GM21390 (cell line): Measurements from ENCODE around the gene ITCH.
"Not testable (repeated sequence)": the region's sequence is repeated elsewhere in the genome, so short reads cannot be mapped to it uniquely, and the experiment has no call there.

ENCODE experiments used
- ATAC-seq: cut with Tn5 transposase; IDR thresholded peaks from one replicate; pipeline ENCODE4 v1.9.1; 2021; ENCODE audit not compliant: unreplicated experiment

ITCH gene

GRCh38 chr20:34412453-34412852 is 49.4 kb downstream of the ITCH start:
- no peak for ATAC-seq

GRCh38 chr20:34414525-34414924 is 51.5 kb downstream of the ITCH start:
- ATAC-seq: not testable (repeated sequence)

- ATAC-seq: no peak
Observed at GRCh38 chr20:34415079-34415478, 52.0 kb downstream of the ITCH start.

- no peak for ATAC-seq
Observed at GRCh38 chr20:34420146-34420545, 57.1 kb downstream of the ITCH start.

DNA sequence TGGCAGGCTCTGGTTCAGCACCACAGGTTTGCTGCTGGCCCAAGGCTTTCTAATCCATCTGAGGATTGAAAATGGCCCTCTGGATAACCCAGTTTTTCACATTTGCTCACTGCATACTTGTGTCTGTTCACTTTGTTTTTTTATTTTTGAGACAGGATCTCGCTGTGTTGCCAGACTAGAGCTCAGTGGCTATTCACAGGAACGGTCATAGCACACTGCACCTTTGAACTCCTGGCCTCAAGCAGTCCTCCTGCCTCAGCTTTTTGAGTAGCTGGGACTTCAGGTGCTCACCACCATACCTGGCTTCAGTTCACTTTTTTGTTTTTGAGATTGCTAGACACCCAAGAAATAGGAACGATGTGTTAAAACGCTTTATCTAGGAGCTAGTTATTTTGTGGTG is 57.9 kb downstream of the ITCH start:
- no peak for ATAC-seq

DNA sequence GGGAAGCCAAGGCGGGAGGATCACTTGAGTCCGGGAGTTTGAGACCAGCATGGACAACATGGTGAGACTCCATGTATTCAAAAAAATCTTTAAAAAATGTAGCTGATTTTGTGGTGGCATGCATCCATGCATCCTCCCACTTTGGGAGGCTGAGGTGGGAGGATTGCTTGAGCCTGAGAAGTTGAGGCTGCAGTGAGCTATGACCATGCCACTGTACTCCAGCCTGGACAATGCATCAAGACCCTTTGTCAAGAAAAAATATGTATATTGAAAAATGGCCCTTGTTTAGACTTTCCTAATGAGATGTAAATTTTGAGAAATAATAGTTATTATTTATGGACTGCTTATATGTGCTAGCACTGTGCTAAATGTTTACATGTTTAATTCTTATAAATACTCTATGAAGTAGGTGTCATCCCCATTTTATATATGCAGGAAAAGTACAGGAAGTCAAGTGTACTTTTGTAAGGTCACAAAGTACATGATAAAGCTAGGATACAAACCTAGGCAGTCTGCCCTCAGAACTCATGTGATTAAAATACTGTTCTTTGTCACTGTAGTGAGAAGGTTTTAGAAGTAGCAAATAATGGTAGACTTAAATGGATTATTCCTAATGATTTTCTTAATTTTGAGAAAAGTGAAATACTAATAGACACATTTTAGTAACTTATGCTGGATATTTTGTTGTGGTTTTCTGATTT is 58.8 kb downstream of the ITCH start:
- no peak for ATAC-seq

DNA sequence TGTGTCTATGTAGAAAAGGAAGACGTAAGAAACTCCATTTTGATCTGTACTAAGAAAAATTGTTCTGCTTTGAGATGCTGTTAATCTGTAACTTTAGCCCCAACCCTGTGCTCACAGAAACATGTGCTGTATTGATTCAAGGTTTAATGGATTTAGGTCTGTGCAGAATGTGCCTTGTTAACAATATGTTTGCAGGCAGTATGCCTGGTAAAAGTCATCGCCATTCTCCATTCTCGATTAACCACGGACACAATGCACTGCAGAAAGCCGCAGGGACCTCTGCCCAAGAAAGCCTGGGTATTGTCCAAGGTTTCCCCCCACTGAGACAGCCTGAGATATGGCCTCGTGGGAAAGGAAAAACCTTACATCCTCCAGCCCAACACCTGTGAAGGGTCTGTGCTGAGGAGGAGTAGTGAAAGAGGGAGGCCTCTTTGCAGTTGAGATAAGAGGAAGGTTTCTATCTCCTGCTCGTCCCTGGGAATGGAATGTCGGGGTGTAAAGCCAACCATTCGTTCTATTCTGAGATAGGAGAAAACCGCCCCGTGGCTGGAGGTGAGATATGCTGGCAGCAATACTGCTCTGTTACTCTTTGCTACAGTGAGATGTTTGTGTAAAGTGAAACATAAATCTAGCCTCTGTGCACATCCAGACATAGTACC is 62.1 kb downstream of the ITCH start:
- ATAC-seq: not testable (repeated sequence)

DNA sequence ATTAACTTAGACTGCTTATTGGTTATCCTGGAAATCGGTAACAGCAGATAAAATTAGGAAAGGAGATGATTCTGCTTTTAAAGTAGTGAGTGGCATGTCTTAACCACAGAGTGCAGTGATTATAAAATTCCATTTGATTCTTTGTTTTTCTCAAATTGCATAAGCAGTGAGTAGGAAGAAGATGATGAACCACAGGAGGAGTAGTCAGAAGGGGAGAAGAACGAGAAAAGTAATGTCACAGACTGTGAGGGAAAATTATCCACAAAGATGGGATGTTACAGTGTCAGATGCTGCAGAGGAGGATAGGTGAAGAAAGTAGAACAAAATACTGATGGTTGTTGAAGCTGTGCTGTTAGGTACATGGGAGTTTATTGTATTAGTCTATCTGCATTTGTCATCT is 63.0 kb downstream of the ITCH start:
- no peak for ATAC-seq

GRCh38 chr20:34427331-34427730 is 64.3 kb downstream of the ITCH start:
- no peak for ATAC-seq

DNA sequence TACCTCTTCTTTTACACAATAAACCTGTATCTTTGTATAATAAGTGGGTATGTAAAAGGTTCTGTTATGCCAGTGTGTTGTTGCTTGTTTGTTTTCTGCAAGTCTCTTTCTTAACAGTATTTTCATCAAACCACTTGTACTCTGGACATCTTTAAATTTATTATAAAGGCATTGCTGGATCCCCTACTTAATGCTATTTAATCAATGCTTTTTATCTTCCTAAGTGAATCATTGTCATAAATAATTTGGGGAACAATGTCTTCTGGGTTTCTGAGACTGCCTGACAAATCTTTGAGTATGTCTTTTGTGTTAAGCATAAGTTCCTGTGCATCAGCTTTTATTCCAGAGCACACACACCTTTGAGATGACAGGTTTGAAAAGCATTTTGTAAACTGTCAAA is 64.7 kb downstream of the ITCH start:
- ATAC-seq: no peak

GRCh38 chr20:34431168-34431567 is 68.1 kb downstream of the ITCH start:
- ATAC-seq: no peak

DNA sequence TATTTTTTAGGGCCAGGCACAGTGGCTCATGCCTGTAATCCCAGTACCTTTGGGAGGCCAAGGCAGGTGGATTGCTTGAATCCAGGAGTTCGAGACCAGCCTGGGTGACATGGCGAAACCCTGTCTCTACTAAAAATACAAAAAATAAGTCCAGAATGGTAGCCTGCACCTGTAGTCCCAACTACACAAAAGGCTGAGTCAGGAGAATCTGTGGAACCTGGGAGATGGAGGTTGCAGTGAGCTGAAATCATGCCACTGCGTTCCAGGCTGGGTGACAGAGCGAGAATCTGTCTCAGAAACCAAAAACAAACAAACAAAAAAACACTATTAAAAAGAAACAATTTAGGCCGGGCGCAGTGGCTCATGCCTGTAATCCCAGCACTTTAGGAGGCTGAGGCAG is 69.6 kb downstream of the ITCH start:
- not testable (repeated sequence) for ATAC-seq

DNA sequence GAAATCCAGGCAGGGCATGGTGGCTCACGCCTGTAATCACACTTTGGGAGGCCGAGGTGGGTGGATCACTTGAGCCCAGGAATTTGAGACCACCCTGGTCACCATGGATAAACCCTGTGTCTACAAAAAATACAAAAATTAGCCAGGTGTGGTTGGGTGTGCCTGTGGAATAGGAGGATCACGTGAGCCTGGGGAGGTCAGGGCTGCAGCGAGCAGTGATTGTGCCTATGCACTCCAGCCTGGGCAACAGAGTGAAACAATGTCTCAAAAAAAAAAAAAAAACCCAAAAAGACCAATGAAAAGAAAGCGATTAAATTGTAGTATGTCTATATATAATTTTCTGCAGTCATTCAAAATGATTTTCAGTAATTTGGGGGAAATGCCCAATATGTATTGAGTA is 70.3 kb downstream of the ITCH start:
- no peak for ATAC-seq

DNA sequence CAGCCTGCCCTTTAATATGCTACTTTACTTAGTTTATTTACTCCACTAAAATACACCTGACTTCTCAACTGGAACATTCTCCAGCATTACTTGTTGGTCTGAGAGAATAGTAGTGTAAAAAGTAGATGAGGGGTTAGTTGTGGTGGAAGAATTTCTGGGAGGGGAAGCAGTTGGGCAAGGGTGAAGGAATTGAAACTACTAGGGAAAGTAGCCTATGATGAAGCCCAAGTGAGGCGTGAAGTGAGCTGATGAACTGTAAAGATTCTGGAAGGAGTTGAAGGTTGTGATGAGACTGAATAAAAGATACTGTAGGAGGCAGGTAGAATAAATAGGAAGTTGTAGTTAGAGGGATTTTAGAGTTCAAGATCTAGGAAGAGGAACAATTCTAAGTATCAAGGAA is 72.5 kb downstream of the ITCH start:
- no peak for ATAC-seq

- ATAC-seq: no peak
Observed at GRCh38 chr20:34437330-34437986, 74.4 kb downstream of the ITCH start.

GRCh38 chr20:34439168-34439567 is 76.1 kb downstream of the ITCH start:
- ATAC-seq: no peak

DNA sequence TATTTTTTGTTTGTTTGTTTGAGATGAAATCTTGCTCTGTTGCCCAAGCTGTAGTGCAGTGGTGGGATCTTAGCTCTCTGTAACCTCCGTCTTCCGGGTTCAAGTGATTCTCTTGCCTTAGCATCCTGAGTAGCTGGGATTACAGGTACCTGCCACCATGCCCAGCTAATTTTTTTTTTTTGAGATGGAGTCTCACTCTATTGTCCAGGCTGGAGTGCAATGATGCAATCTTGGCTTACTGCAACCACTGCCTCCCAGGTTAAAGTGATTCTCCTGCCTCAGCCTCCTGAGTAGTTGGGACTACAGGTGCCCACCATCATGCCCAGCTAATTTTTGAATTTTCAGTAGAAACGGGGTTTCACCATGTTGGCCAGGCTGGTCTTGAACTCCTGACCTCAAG is 78.3 kb downstream of the ITCH start:
- ATAC-seq: not testable (repeated sequence)

DNA sequence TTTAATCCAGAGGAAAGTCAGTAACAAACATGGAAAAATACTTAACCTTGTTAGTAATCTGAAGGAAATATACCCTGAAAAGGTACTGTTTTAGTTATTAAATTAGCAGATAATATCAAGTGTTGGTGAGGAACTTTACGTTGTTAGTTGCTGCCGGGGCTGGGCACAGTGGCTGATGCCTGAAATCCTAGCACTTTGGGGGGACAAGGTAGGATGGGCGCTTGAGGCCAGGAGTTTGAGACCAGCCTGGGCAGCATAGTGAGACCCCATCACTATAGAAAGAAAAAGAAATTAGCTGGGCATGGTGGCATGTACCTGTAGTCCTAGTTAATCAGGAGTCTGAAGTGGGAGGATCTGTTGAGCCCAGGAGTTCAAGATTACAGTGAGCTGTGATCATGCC is 80.5 kb downstream of the ITCH start:
- ATAC-seq: no peak

- ATAC-seq: no peak
Observed at GRCh38 chr20:34445177-34446065, 82.3 kb downstream of the ITCH start.

- ATAC-seq: no peak
Observed at GRCh38 chr20:34448517-34448916, 85.4 kb downstream of the ITCH start.
